GM18867 (cell line): Measurements from ENCODE around the gene SLC16A12.

Experiments
- ATAC-seq: cut with Tn5 transposase; IDR thresholded peaks from one replicate; pipeline ENCODE4 v1.9.1; 2021; ENCODE audit warnings: mild to moderate bottlenecking, moderate library complexity; ENCODE audit not compliant: unreplicated experiment

SLC16A12 gene

GRCh38 chr10:89535171-89536012 is at the start of gene SLC16A12:
Gene SLC16A12 (minus strand): TSS chr10:89535594. CDS start chr10:89462578, 73,016 bp downstream.
- no peak for ATAC-seq

- ATAC-seq = no peak
Measured at GRCh38 chr10:89582022-89582421, 46.6 kb upstream of the SLC16A12 start.

GRCh38 chr10:89580243-89580642 is 44.8 kb upstream of the SLC16A12 start:
- no peak for ATAC-seq

GRCh38 chr10:89576696-89577095 is 41.3 kb upstream of the SLC16A12 start:
- no peak for ATAC-seq

GRCh38 chr10:89576022-89576421 is 40.6 kb upstream of the SLC16A12 start:
- no peak for ATAC-seq

GRCh38 chr10:89575031-89575430 is 39.6 kb upstream of the SLC16A12 start:
- no peak for ATAC-seq

- ATAC-seq = no peak
Measured at GRCh38 chr10:89574368-89574767, 39.0 kb upstream of the SLC16A12 start.

GRCh38 chr10:89567576-89568245 is 32.3 kb upstream of the SLC16A12 start:
- no peak for ATAC-seq

GRCh38 chr10:89566992-89567391 is 31.6 kb upstream of the SLC16A12 start:
- ATAC-seq = no peak

- no peak for ATAC-seq
Measured at GRCh38 chr10:89566095-89566950, 30.9 kb upstream of the SLC16A12 start.

GRCh38 chr10:89565180-89565579 is 29.8 kb upstream of the SLC16A12 start:
- ATAC-seq = no peak

GRCh38 chr10:89563861-89564478 is 28.6 kb upstream of the SLC16A12 start:
- ATAC-seq = peak; percentile 57

GRCh38 chr10:89563311-89563710 is 27.9 kb upstream of the SLC16A12 start:
- no peak for ATAC-seq

- no peak for ATAC-seq
Measured at GRCh38 chr10:89556600-89556999, 21.2 kb upstream of the SLC16A12 start.

GRCh38 chr10:89555688-89556445 is 20.5 kb upstream of the SLC16A12 start:
- ATAC-seq = no peak

GRCh38 chr10:89554433-89554832 is 19.0 kb upstream of the SLC16A12 start:
- no peak for ATAC-seq

GRCh38 chr10:89553064-89553734 is 17.8 kb upstream of the SLC16A12 start:
- ATAC-seq = no peak

- no peak for ATAC-seq
Measured at GRCh38 chr10:89552213-89552612, 16.8 kb upstream of the SLC16A12 start.

- no peak for ATAC-seq
Measured at GRCh38 chr10:89550509-89550908, 15.1 kb upstream of the SLC16A12 start.

- ATAC-seq = no peak
Measured at GRCh38 chr10:89549510-89549909, 14.1 kb upstream of the SLC16A12 start.
